Measurements from ENCODE around the gene FOXP2.
"Not testable (repeated sequence)": the region's sequence is repeated elsewhere in the genome, so short reads cannot be mapped to it uniquely, and the experiment has no call there.

Gene FOXP2

GRCh38 chr7:114507381-114507780, 92.8 kb downstream of the FOXP2 start:
- DNase-seq, result no peak

DNA sequence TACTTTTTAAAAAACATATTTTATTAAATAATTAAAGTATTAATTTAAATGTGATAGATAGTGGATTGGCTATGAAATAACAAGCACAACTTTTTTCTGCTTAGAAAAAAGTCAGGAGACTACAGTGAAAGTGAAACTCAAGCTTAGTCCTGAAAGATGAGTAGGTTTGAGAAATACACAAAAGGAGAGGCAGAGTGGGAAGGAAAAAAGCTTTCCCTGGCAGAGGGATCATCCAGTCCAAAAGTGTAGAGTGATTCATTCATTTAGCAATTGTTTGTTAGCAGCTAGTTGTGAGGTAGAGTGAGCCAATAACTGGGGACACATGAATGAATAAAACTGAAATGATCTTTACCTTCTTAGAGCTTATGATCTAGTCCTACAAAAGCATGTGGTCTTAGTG, 93.5 kb downstream of the FOXP2 start:
- DNase-seq, result no peak

GRCh38 chr7:114510824-114511223, 96.2 kb downstream of the FOXP2 start:
- DNase-seq, result not testable (repeated sequence)

GRCh38 chr7:114519240-114519639, 104.6 kb downstream of the FOXP2 start:
- no peak for DNase-seq

- no peak for DNase-seq
Measured at GRCh38 chr7:114522081-114522480, 107.5 kb downstream of the FOXP2 start.

- DNase-seq, result no peak
Measured at GRCh38 chr7:114527589-114527988, 113.0 kb downstream of the FOXP2 start.

- DNase-seq, result no peak
Measured at GRCh38 chr7:114530057-114530611, 115.5 kb downstream of the FOXP2 start.

GRCh38 chr7:114531326-114531725, 116.7 kb downstream of the FOXP2 start:
- DNase-seq, result no peak

- no peak for DNase-seq
Measured at GRCh38 chr7:114533131-114533530, 118.5 kb downstream of the FOXP2 start.

- no peak for DNase-seq
Measured at GRCh38 chr7:114534953-114535352, 120.3 kb downstream of the FOXP2 start.

GRCh38 chr7:114539575-114539974, 125.0 kb downstream of the FOXP2 start:
- DNase-seq, result no peak

- no peak for DNase-seq
Measured at GRCh38 chr7:114540291-114540690, 125.7 kb downstream of the FOXP2 start.

DNA sequence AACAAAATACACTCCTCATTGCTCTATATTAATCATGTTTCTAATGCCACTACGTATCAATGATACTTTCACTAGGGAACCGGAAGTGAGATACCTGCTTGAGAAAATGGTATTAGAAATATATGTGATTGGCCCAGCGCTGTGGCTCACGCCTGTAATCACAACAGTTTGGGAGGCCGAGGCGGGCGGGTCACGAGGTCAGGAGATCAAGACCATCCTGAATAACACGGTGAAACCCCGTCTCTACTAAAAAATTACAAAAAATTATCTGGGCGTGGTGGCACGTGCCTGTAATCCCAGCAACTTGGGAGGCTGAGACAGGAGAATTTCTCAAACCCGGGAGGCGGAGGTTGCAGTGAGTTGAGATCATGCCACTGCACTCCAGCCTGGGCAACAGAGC, 132.7 kb downstream of the FOXP2 start:
- not testable (repeated sequence) for DNase-seq

DNA sequence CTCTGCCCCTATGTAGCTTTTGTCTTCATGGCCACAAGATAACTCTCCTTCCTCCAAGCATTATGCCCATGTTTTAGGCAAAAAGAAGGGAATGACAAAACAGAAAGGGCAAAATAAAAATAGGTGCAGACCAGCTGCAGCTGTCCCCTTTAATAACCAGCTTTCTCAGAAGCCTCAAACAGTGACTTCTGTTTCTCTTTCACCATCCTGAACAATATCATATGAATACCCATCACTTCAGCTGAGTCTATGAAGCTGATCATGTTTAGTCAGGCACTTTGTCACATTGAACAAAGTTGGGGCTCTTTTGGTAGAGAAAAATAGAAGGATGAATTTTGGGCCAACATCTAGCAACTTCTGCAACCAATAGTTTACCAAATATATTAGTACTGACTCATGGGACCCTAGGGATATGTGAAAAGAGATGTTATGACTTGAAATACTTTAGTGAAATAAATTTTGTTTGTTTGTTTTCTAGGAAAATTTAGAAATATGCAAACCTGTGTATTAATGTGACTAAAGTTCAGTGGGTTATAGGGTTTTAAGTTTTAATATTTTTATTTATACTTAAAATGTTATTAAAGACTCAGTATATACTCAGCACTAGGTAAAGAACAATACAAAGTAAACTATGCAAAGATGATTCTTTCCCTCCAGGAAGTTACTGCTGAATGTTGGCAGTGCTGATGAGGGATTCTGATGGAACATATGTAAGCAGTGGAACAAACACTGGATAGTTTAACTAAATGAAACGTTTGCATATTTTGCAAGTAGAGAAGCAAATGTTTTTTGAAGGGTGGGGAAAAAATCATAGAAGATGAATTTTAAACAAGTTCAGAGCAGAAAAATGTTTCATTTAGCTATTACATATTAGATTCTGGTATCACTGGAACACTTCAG, 133.7 kb downstream of the FOXP2 start:
- no peak for DNase-seq

GRCh38 chr7:114554781-114555537, 140.3 kb downstream of the FOXP2 start:
- DNase-seq, result no peak

GRCh38 chr7:114567416-114567815, 152.8 kb downstream of the FOXP2 start:
- DNase-seq, result no peak

- no peak for DNase-seq
Measured at GRCh38 chr7:114569220-114569619, 154.6 kb downstream of the FOXP2 start.

DNA sequence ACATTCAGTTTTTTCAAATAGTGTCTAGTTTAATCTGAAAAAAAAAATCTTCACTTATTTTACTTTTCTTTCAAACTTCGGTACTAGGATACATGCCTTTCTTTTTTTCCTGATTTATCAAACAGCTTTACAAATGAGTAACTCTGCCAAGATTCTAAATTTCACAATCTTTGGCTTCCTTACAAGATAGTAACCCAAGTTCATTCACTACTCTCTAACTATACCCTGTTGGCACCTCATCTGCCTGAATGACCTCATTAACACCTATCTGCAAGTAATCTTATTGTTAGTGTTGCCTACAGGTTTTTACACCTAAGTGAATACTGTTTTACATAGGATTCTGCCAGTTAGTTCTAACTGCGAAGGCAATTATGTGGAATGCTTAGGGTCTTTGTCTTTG, 159.8 kb downstream of the FOXP2 start:
- no peak for DNase-seq

DNA sequence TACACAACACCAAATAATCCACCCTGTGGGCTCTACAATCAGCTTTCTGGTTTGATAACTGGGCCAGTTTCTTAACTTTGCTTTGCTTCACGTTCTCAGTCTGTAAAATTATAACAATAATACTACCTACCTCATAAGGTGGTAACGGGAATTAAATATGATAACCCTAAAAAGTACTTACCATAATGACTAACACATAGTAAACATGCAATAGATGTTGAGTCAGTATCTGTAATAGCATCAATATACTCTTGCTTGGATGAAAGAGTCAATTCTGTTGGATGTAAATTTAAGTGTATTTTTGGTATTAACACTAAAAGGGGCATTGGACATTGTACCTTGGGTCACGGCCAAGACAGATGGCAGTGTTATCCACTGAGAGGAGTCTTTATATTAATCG, 160.5 kb downstream of the FOXP2 start:
- DNase-seq, result no peak

DNA sequence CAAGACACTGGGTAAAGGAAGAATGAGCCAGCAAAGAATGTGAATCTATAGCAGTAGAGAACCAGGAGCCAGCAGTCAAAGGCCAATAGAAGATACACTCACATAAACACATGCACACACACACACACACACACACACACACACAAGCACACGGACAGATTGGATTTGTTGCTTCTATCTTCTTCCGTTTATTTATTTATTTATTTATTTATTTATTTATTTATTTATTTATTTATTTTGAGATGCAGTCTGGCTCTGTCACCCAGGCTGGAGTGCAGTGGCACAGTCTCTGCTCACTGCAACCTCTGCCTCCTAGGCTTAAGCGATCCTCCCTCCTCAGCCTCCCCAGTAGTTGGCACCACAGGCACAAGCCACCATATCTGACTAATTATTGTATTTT, 166.3 kb downstream of the FOXP2 start:
- not testable (repeated sequence) for DNase-seq

- DNase-seq, result no peak
Measured at GRCh38 chr7:114588506-114588905, 173.9 kb downstream of the FOXP2 start.

GRCh38 chr7:114589436-114589835, 174.8 kb downstream of the FOXP2 start:
- no peak for DNase-seq

GRCh38 chr7:114590298-114590697, 175.7 kb downstream of the FOXP2 start:
- DNase-seq, result no peak

GRCh38 chr7:114598946-114599345, 184.3 kb downstream of the FOXP2 start:
- no peak for DNase-seq

Measured in activated naive CD4-positive, alpha-beta T cell treated with Interleukin-2 at 50 U/mL for 16 hours (primary cell).